Iris pigment epithelial cell (primary cell): Measurements from ENCODE around the gene KLHL29.

Experiments used
- DNase-seq: peaks from one replicate; pipeline ENCODE4 v3.0.0-alpha.2; 2011; ENCODE audit warnings: low read depth

Gene KLHL29

DNA sequence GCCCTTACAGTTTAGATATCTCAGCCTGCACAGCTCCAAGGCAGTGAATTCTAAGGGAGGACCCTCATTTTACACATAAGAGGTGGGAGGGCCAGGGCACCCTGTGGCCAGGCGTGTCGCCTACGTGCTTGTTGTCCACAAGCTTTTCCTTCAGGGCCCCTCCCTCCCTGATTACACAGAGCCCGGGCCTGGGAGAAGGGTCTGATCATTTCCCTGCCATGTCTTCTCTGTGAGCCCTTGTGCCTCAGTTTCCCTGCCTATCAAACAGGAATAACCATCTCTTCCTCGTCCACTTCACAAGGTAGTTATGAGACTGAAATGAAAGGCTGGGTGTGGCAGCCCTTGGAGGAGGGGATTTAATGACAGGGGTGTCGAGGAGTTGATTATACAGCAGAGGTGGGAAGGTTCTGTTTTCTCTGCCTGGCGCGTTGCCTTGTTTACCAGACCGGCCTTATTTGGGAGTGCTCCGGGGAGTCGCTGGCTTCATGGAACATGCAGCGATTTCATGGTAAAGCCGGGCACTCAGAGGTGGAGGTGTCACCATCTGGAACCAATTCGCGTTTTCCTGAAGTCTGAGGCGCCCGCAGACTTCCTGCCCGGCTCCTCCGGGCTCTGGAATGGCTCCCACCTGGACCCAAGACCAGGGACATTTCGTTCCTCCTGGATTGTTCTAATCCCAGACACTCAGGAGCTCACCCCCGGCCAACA is 208.9 kb downstream of the KLHL29 start:
- peak; percentile 14 for DNase-seq

DNA sequence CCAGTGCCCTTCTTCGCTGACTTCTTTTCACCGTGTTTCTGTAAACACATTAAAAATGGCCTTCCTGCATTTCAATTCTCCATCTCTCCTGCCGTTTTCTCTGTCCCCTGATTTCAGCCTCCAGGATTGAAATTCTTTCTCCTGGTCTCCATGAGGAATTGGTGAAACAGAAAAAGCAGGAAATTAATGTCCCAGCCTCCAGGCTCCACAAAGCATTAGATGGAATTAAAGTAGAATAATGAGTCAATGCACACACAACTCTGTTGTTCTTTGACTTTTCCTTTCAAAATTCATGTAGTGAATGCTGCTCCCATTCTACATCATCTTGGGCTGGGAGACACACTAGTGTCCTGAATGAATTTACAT is 209.5 kb downstream of the KLHL29 start:
- no peak for DNase-seq

DNA sequence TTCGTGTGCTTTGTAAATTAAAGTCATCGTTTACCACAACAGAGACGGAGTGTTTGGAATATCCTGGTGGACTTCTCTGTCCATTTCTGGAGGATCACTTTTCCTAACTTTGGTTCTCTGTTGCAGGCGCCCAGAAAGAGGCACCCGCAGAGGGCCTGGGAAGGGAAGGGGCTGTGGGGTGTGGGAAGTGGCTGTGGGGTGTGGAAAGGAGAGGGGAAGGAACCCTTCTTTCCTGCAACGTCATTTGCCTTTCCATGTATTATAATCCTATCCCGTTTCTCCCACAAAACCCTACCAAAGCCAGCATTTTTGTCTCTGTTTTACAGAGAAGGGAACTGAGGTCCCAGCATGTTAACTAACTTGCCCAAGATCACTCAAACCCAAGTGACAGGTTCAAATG is 210.0 kb downstream of the KLHL29 start:
- no peak for DNase-seq

DNA sequence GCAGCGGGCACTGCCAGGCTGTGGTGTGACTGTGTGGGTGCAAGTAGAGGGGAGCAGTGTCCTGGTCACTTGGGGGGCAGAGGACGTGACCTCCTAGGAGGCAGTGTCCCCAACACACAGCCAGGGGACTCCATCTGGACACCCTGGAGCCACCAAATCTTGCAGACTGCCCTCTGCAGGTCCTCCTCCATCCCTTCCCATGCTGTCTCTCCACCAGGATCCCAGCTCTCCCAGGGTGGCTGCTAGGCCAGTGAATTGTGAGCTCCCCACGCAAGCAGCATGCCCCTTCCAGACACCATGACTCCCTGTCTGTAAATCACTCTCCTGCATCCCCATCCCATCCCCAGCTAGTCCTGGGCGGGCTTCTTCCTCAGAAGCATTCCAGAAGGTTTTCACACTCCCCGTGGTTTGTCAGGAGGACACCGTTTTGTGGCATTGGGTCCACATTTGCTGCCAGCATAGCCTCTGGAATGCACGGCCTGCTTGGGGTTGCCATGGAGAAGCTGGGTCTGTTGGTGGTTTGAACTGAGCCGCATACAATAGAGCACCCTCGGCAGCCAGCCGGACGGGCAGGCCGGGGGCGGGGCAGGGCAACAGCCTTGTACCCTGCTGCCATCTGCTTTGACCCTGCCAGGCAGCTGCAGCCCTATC is 210.7 kb downstream of the KLHL29 start:
- DNase-seq = peak; percentile 26

DNA sequence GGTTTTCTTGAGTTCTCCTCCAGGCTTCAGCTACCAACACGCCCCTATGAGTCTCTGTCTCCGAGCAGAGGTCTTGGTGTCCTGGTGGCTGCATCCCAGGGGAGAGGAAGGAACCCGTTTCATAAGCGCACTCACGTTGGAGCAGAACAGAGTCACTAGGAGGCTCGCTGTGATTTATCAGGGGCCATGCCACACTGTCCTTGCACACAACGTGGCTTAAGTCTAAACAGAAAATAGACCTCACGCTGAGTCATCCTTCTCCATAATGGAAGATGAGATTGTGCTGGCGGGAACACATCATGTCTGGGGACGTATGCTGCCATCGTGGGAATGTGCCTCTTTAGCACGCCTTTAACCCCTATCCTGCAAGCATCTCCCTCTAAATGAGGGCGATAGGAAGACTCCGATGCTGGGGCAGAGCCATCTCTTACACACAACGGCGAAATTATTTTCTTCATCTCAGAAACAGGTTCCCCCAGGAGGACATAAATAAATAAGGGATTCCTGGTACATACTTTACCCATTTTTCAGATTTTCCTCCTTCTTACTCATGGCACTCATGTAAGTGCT is 211.4 kb downstream of the KLHL29 start:
- DNase-seq = peak; percentile 45

DNA sequence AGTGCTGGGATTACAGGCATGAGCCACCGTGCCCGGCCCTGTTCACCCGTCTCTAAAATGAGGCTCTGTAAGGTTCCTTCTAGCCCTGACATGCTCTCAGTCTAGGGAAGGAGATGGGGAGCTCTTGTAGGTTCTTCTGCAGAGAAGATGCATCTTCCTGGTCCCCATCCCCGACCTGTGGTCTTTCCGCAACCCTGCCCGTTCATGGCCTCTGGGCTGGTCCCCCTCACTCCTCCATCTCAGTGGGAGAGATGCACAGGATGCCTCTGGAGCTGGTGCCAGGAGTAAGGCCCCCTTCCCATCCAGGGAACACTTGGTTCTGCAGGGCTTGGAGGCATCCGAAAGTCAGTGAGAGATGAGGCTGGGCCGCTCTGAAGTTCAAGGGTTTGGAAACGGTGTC is 212.7 kb downstream of the KLHL29 start:
- DNase-seq = no peak

DNA sequence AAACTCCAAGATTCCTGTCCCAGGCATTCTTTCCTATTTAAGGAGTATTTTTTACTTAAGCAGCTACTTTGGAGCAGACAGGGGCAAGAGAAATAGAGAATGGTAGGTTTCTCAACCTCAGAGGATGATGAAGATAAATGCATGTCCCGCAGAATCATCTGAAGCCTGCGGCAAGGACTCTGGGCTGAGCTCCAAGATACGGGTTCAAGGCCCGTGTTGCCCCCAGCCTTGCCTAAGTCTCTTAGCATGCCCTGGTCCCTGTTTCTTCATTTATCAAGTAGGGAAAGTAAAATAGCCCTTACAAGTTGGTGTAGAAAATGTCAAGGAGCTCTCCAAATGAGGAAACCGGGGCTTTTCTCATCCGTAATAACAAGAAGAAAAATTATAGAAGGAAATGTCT is 214.0 kb downstream of the KLHL29 start:
- no peak for DNase-seq

DNA sequence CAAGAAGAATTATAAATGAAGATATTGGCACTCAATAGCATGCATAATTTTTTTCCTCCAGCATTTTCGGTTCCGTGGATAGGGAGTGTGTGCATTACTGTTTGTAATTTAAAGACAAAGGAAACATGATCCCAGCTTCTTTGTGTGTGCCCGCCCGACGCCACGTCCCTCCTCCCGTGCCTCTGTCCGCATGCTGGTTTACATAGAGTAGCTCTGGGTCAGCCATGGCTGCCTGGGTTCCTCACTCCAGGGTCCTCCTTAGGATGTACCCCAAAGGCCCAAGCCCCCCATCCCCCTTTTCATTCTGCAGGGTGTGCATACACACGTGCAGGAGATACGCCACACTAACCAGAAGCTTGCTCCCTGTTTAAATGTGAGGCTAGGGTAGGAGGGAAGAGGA is 214.7 kb downstream of the KLHL29 start:
- no peak for DNase-seq

DNA sequence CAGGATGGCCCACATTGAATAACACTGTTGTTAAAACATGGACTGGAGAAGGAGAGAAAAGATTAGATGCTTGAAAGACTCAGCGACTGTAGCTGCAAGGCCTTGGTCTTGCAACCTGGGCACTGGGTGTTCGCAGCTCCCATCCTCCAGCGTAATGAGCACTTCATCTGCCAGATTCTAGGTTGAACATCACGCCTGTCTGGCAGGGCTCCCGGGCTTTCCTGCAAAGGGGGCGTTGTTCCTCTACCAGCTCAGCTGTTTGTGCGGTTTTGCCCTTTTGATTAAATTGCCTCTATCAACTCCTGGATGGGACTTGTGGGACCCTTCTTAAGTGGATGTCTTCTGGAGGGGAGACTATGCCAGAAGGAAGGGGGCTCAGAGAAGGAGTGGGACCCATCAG is 215.4 kb downstream of the KLHL29 start:
- no peak for DNase-seq

DNA sequence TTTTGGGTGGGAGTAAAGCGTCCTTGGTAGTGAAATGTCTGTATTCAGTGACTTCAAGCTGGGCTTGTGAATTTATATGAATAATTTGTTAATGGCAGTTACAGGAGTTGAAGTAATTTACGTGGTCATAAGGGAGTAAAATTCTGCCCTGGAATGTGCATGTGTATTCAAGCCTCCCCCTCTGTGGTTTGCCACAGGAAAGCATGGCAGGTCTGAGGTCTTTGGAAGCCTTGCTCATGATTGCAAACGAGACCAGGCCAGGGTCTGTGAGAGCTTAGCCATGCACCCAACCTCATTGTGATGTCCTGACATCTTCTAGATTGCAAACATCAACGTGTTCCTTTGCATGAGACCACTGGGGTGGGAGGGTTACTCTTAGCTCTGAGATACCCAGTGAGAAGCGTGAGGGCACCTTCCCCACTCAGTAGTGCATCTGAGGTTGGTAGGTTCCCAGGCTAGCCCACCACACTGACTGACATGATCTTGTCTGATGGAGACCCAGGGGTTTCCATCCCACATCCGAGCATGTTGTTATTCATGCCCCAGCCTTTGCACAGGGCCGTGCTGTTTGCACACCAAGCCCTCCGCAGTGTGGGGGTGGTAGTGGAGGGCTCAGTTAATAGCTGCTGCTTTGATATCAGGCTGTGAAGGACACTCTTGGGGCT is 216.5 kb downstream of the KLHL29 start:
- DNase-seq = peak; percentile 37

DNA sequence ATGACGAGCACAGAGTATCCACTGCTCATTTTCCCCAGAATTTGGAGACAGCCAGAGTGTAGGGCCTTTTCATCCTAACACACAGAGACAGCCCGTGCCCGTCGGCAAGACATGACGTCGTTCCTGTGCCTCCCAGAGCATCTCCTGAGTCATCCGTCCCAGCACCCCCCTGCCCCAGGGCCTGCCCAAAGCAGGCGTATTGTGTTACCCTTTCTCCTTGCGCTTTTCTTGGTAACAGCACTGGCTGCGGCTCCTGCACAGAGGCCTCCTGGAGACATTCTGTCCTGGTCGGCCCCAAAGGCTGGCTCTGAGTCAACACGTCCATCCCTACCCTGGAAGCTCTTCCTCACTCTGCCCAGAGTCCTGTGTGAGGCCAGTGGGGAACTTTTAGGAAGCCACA is 217.1 kb downstream of the KLHL29 start:
- peak; percentile 88 for DNase-seq

DNA sequence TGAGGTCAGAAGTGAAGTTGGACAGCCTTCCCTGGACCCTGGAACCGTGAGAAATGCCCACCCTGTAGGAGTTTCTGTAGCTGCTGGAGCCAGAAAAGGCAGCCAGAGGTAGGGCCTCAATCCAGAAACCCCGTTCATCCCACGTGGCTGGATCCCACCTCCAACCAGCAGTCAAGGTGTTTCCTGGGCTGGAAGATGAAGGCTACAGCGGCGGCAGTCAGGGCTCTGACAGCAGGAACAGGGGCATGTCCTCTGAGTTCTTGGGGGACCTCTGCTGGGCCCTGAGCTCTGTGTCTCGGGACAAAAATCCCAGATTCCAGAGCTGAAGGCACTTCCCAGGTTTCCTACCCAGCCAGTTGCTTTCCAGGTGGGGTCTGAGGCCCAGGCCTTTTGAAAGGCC is 218.2 kb downstream of the KLHL29 start:
- DNase-seq = no peak

DNA sequence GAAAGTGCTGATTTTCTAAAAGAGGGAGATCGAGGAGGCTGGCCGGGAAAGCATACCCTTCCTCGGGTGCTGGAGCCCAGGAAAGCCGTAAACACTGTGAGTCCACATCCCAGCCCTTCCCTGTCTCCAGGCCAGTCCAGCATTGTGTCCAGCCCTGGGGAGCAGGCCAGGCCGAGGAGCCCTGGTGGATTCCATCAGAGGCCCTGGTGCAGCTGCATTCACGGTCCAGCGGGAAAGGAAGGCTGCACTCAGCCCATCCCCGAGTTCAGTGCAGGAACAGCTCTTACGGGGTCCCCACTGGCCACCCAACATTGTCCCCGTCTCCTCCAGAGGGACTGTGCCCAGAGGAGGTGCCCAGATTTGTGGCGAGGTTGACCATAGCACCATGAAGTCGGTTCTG is 218.6 kb downstream of the KLHL29 start:
- DNase-seq = no peak

DNA sequence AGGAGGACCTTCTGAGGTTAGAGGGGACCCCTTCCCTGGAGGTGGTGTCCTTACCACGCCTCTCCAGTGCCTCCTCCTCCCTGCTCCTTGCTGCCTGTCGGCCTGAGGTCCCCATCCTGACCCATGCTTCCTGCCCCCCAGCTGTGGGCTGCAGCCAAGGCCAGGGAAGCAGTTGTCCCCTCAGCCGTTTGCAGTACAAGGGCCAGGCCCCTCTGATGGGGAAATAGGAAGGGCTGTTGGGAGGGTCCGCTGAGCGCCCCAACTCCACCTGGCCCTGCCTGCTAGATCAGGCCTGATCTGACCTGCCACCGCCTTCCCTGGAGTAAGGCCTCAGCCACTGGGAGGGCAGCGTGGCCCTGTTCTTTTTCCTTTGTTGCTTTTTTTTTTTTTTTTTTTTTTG is 219.8 kb downstream of the KLHL29 start:
- DNase-seq = no peak

DNA sequence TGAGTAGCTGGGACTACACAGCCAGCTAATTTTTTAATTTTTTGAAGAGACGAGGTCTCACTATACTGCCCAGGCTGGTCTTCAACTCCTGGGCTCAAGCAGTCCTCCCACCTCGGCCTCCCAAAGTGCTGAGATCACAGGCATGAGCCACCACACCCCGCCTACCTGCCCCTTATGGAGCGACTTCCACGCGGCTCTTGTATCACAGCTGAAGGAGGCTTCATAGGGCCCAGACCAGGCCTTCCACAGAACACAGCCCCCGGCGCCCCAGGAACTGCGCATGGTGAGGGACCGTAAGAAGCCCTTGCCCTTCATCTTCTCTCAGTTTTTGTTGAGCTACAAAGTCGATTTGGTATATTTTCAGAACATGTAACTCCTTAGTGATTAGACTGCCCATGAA is 220.3 kb downstream of the KLHL29 start:
- no peak for DNase-seq

DNA sequence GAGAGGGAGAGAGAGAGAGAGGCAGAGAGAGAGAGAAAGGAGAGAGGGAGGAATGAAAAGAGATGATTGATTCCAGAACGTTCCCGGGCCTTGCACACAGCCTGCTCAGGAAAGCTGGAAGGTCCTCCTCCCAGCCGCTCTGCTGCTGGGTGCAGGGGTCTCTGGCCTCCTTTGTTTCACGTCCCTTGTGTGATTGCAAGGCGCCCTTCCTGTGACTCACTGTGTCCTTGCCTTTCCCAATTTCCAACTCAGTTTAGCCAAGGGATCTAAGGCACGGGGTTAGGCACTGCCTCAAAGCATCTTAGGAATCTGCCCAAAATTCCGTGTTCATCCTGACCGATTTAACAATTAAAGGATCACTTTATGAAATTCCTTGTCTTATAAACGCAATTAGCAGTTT is 221.2 kb downstream of the KLHL29 start:
- no peak for DNase-seq

DNA sequence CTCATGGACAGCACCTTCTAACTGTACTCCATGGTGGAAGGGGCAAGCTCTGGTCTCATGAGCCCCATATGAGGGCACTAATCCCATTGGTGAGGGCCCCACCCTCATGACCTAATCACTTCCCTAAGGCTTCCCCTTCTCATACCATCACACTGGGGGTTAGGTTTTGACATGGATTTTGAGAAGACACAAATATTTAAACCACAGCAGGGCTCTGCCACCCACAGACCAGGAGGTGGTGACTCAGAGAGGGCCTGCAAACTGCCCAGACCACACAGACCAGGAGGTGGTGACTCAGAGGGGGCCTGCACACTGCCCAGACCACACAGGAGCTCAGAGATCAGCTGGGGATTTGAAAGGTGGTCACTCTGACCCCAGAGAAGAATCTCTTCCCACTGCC is 222.0 kb downstream of the KLHL29 start:
- peak; percentile 77 for DNase-seq

DNA sequence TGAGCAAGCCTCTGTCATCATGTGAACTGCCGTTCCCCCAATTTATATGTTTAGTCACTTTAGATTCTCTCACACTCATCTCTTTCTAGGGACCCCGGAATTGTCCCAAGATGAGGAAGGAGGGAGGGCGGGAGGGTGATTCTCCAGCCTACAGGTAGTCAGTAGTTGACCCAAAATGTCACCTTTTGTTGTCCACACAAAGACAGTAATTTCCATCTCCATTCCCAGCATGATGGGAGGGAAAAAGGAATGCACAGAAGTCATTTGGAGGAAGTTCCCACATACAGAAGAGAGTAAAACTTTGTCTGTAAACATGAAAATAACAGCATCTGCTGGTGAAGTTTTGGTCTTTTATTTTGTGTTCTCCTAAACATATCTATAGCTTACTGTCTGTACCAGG is 222.9 kb downstream of the KLHL29 start:
- no peak for DNase-seq

DNA sequence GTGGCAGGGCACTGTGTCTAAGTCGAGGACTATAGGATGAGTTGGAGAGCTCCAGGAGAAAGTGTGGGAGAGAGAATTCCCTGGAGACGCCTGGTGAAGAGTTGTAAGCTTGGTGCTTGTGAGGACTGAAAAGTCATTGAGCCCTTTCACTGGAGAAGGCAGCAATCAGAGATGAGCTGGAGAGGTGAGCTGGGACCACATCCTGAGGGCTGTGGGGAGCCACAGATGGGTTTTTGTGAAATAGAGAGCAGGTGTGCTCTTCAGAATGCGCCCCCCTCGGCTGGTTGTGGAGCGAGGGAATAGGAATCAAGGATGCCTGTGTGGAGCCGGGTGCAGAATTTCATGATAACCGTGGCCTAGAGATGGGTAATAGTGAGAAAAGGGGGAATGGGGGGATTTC is 224.3 kb downstream of the KLHL29 start:
- no peak for DNase-seq

DNA sequence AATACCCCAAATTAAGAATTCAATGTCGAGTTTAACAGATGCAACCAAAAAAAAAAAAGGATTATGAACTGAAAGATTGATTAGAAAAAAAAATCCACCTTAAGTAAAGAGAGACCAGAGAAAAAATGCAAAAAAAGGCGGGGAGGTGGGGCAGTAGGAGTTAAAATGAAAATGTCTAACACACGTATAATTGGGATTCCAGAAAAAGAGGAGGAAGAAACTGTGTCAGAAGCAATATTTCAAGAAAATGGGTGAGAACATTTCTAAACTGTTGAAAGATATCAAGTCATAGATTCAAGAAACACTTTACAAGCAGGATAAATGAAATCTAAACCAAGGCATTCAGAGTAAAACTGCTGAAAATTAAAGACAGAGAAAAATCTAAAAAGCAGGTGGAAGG is 226.9 kb downstream of the KLHL29 start:
- no peak for DNase-seq

DNA sequence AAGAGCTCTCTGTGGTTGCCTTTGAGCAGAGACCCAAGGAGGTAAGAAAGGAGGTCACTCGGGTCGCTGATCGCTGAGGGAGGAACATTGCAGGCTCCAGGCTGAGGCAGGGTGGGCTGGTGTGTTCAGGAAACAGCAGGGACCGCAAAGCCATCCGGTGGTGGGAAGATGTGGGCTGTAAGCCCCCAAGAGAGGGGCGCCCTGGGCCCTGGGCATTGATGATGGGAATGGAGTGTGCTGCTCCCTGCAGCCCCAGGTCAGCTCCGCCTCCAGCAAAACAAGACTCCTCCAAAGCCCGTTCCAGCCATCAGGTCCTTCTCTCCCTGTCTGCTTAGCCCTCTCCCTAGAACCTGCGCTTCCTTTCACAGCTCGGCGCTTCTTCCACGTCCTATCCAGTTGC is 229.7 kb downstream of the KLHL29 start:
- DNase-seq = no peak

DNA sequence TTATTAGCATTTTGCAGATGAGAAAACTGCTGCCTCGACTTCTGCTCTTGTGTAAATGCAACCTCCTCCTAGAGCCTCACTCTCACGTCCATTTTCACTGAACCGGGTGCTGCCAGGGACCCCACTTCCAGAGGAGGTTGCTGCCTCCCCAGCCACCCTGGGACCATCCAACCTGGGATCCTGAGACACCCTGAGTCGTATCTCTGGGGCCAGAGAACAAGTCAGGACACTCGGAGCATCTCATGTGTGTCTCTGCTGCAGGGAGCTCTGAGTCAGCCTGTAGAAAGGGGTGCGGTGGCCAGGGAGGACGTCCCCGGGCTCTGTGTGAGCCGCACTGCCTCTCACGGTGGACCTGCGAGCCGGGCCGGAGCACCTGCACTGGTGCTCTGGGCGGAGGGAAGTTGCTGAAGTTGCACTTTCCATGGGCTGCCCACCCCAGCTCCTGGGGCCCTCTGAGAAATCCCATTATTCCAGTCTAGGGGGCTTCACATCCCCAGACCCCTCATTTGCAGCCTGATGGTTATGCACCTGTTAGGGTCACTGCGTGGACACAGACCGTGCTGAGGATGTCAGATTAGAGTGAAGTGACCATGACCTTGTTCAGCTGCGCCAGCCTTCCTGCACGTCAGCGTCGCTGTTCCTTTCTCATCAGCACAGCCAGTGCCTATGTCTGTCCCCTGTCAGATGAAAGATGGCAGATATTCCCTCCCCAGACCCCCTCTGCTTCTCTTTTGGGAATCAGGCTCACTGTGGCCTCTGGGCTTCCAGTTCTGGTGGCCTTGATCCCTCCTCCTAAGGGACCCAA is 230.4 kb downstream of the KLHL29 start:
- DNase-seq = no peak
